Mucosa of descending colon (tissue), 3 donors: Measurements from ENCODE around the gene WDTC1. TPM values are rescaled to one million over a fixed set of nuclear protein-coding genes. Genes with fewer than 3 reads are reported as not detected.
A peak's percentile ranks its signal among the peaks of the same experiment; 100 is the strongest.

Source experiments
- ATAC-seq: fragments of 200-7000 bp; cut with Tn5 transposase; one replicate; pipeline ENCODE4 v1.9.1; 2020; ENCODE audit warnings: mild to moderate bottlenecking, moderate library complexity
- DNase-seq, 3 donors: peaks; one replicate each; pipeline ENCODE4 v3.0.0-alpha.2; 2020
- H3K36me3 ChIP-seq: fragments of 200-600 bp; one replicate; pipeline ENCODE4 v1.8.0; 2021; ENCODE audit warnings: low read depth, mild to moderate bottlenecking
- H3K4me1 ChIP-seq: fragments of 200-600 bp; one replicate; pipeline ENCODE4 v1.8.0; 2021; ENCODE audit warnings: low read depth, mild to moderate bottlenecking
- H3K4me3 ChIP-seq: fragments of 200-600 bp; one replicate; pipeline ENCODE4 v1.8.0; 2021; ENCODE audit warnings: mild to moderate bottlenecking
- H3K9me3 ChIP-seq: fragments of 200-600 bp; one replicate; pipeline ENCODE4 v1.8.0; 2021; ENCODE audit warnings: mild to moderate bottlenecking
- CTCF ChIP-seq: fragments of 200-600 bp; IDR thresholded peaks from one replicate; pipeline ENCODE4 v1.8.0; 2022; ENCODE audit warnings: antibody characterized with exemption, mild to moderate bottlenecking
- intact Hi-C, 2 donors: fragments of 100-400 bp; cut with DNase I in 1 of 2; cut with micrococcal nuclease in 1 of 2; formaldehyde crosslinking; loops; one replicate each; pipeline versions ENCODE4 v1.11.0 to v1.11.1; 2022; cut with DNase I, micrococcal nuclease
- total RNA-seq, 3 donors: library from RNA; stranded (reverse); fragmentation: NEBNext Ultra II Directional in 2 of 3; extraction: Animal tissue kit (Norgen Biotek cat#: 25700) in 2 of 3; gene quantifications; one replicate each; pipeline versions ENCODE4 v1.2.1 to v1.2.4, GENCODE V29; 2021 to 2023
- donor health status: DM: no; HTN: no; CAD: no; lungs with moderate emphysema.
- donor health status: DM: no; HTN: no; CAD: no.
- donor health status: DM: no; HTN: yes; CAD: no.

WDTC1 gene
- total RNA-seq, 3 donors from 2014 or later, result 35.2 to 56.4 (median 45.5) TPM

GRCh38 chr1:27293915-27294314, 59.5 kb downstream of the WDTC1 start:
- no peak overlapping the region for H3K4me3 ChIP-seq
- H3K9me3 ChIP-seq, result no peaks in the 10 kb centered on the region
- H3K4me1 ChIP-seq, result no peaks in the 10 kb centered on the region
- no peaks in the 10 kb centered on the region for H3K36me3 ChIP-seq
- intact Hi-C loops, result no loop called here
- ATAC-seq (no peak), DNase-seq (no peak)
- no peak for TF ChIP-seq CTCF

- Histone ChIP-seq H3K4me1 (peaks cover 3% of the 10 kb centered on the region), H3K4me3 (no peak overlapping the region), H3K36me3 (no peaks in the 10 kb centered on the region), H3K9me3 (no peaks in the 10 kb centered on the region)
- TF ChIP-seq CTCF, result peak; percentile 37
- ATAC-seq (peak; percentile 49), DNase-seq (peak; percentile 65 to 78 (median 75))
- intact Hi-C loops, result no loop called here
These were observed 62.4 kb downstream of the WDTC1 start for GRCh38 chr1:27296773-27297291.

- ATAC-seq, result no peak
- no peak for TF ChIP-seq CTCF
- intact Hi-C loops, result no loop called here
- H3K4me1 ChIP-seq, result peaks cover 3% of the 10 kb centered on the region
- no peak for DNase-seq
- no peaks in the 10 kb centered on the region for H3K36me3 ChIP-seq
- H3K4me3 ChIP-seq, result no peak overlapping the region
- no peaks in the 10 kb centered on the region for H3K9me3 ChIP-seq
These were observed 63.5 kb downstream of the WDTC1 start for GRCh38 chr1:27297903-27298302.

- Histone ChIP-seq H3K4me3 (no peak overlapping the region), H3K36me3 (no peaks in the 10 kb centered on the region), H3K9me3 (no peaks in the 10 kb centered on the region), H3K4me1 (peaks cover 3% of the 10 kb centered on the region)
- DNase-seq (no peak), ATAC-seq (no peak)
- TF ChIP-seq CTCF, result no peak
- intact Hi-C loops, result no loop called here
These were observed 64.4 kb downstream of the WDTC1 start for GRCh38 chr1:27298632-27299384.

- Histone ChIP-seq H3K36me3 (no peaks in the 10 kb centered on the region), H3K4me1 (peaks cover 3% of the 10 kb centered on the region), H3K4me3 (no peak overlapping the region), H3K9me3 (no peaks in the 10 kb centered on the region)
- peak; percentile 47 to 71 (median 61) for DNase-seq
- intact Hi-C loops, result loop anchor here (5.0 kb wide), 2 partner anchors 88 to 93 kb away; partner anchors contain the start of gene GPR3 (in 1 of the 2)
- ATAC-seq, result peak; percentile 39
- TF ChIP-seq CTCF, result no peak
These were observed 65.2 kb downstream of the WDTC1 start for GRCh38 chr1:27299385-27300271.
